Dermis microvascular lymphatic vessel endothelial cell (primary cell): ENCODE measurements around the gene HTT. TPM values are rescaled to one million over a fixed set of nuclear protein-coding genes. Genes with fewer than 3 reads are reported as not detected.
"Not testable (repeated sequence)": the region's sequence is repeated elsewhere in the genome, so short reads cannot be mapped to it uniquely, and the experiment has no call there.

Source experiments
- DNase-seq, 2 donors: peaks; one replicate each; pipeline versions ENCODE4 v3.0.0 to v3.0.0-alpha.2; 2010; ENCODE audit warnings: low read depth in 2 of 2
- total RNA-seq: library from RNA; depleted of rRNA; stranded (reverse); fragments of >200 nt; gene quantifications from 2 replicates; pipeline ENCODE4 v1.2.1, GENCODE V29; 2014

HTT gene
- total RNA-seq, 1 donor from 2014 or later = 26.2 TPM

DNA sequence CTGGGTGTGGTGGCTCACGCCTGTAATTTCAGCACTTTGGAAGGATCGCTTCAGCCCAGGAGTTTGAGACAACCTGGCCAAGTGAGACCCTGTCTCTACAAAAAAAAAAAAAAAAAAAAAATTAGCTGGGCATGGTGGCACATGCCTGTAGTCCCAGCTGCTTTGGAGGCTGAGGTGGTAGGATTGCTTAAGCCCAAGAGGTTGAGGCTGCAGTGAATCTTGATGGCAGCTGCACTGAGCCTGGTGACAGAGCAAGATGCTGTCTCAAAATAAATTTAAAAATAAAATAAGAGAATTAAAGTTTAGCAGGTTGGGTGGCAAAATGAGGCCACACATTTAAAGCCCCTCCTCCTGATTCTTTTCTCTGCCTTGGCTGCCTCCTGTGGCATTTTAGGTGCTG, 47.1 kb downstream of the HTT start:
- no peak for DNase-seq

DNA sequence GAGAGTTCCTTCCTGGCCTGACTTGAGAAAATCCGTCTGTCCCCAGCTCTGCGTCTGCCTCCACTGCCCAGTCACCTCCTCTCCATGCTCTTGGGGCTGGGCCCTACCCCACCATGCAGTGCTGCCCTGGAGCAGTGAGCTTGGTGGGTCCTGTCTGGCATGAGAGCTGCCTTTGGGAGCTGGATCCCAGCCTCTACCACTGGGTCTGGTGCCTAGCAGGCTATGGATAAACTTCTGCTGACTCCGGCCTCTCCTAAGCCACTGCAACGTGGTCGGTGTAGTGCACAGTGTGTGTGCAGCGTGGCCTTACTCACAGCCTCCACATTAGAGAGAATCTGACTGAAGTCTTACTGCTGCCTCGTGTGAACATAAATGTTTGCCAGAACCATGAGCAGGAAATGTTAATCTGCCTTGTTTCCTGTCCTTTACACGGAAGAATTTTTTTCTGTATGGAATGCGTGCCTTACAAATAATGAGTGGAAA, 47.6 kb downstream of the HTT start:
- DNase-seq = peak; percentile 88 to 96

DNA sequence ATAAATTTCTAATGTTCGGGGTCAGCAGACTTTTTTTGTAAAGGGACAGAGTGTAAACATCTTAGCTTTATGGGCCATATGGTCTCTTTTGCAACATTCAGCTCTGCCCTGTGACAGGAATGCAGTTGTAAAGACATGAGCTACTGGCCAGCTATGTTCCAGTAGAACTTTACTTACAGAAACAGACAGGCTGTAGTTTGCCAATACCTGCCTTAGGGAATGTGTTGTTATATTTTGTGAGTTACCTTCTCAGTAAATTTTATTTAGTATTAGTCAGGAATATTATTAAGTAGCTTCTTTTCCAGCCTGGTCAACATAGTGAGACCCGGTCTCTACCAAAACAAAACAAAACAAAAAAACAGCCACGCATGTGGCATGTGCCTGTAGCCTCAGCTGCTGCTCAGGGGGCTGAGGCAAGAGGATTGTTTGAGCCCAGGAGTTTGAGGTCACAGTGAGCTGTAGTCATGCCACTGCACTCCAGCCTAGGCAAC, 48.7 kb downstream of the HTT start:
- peak in 1 of 2 donors; percentile 65 for DNase-seq

DNA sequence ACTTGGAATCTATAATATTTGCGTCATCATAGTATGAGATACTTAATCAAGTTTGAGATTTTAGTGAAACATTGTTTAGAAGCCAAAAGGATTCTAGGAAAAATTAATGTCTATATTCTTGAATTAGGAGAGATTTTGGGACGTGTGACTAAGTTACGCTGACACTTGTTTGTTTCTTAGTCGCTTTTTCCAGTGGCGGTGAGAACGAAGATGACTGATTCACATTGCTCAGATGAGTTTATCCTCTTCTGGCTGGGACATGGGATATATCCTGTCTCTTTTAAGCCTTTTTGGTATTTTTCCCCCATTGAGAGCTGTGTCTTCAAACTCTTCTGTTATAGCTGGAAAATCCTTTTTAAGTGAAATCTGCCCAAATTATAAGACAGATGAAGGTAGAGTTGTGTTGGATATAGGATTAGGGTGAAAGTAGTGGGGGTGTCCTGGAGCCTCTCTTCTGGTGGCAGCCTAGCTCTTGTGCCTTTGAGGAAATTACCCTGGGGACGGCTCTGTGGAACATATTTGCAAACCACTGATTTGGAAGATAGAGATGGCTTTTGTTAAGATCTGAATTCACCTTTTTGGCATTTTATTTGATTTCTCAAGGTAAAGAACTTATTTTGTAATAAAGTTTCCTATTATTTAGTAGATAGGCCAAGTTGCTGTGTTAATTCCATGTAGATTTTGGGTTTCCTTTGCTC, 49.7 kb downstream of the HTT start:
- peak in 1 of 2 donors; percentile 33 for DNase-seq

DNA sequence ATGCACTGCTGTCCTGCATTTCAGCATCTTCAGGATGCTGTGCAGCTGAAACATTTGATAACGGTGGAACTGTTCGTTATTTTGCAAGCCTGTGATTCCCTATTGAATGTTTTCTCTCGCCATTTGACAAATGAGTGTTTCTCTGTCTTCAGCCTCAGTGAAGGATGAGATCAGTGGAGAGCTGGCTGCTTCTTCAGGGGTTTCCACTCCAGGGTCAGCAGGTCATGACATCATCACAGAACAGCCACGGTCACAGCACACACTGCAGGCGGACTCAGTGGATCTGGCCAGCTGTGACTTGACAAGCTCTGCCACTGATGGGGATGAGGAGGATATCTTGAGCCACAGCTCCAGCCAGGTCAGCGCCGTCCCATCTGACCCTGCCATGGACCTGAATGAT, 52.6 kb downstream of the HTT start:
- DNase-seq = no peak

DNA sequence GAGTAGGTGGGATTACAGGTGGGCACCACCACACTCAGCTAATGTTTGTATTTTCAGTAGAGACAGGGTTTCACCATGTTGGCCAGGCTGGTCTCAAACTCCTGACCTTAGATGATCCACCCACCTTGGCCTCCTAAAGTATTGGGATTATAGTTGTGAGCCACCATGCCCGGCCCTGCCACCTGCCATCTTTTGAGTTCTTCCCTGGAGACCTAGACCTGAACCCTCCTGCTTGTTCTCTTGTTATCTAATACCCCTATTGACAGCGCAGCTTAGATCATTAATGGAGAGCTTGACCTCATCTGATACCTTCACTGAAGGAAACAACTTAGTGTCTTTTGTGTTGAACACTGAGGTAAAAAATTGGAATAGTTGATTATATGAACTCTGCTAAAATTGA, 53.6 kb downstream of the HTT start:
- no peak for DNase-seq

DNA sequence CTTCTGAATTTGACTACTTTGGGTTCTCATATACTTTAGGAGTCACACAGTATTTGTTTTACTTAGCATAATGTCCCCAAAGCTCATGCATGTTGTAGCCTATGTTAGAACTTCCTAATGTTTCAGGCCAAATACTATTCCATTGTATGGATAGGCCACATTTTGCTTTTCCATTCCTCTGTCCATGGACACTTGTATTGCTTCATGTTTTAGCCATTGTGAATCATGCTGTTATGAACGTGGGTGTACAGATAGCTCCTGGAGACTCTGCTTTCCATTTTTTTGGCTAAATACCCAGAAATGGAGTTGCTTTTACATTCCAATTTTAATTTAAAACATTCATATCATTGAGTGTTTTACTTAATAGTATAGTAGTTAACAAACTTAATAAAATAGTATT, 54.5 kb downstream of the HTT start:
- no peak for DNase-seq

DNA sequence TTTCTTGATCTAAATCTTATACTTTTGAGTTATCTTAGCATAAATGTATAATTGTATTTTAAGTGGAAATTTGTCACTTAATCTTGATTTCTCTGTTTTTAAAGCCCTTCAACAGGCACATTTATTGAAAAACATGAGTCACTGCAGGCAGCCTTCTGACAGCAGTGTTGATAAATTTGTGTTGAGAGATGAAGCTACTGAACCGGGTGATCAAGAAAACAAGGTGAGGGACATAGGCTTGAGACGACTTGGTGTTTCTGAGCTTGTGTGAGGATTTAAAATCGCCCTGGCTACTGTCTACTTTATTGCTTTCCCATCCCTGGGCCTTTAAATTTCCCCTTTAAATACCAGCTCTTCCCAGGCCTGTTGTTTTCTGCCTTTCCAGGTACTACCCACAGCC, 55.7 kb downstream of the HTT start:
- no peak for DNase-seq

DNA sequence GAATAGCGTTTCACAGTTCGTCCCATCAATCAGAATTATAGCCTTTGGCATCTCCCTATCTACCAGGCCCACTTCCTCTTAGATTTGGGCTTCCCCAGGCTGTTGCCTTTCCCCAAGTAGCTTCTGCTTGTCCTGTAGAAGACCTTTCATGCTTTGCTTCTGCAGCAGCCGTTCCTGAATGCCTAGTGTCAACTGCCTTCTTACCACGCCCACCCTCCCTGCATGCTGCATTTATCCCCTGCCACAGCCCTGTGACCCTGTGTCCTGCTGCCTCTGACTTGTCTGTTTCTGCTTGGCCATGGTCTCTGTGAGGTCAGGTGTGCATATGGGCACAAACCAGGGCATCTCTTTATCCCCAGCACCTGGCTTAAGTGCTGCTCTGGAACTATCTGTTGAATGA, 56.3 kb downstream of the HTT start:
- DNase-seq = no peak

DNA sequence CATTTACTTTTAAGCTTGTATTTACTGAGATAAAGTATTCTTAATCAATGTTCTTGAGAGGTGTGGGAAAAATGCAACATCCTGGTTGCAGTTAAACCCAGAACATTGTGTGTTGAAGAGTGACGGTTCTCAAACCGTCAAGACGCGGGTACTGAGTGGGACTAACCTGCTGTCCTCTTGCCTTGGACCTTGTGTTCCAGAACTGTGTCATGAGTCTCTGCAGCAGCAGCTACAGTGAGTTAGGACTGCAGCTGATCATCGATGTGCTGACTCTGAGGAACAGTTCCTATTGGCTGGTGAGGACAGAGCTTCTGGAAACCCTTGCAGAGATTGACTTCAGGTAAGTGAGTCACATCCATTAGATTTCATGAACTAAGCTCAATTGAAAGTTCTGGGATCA, 59.7 kb downstream of the HTT start:
- no peak for DNase-seq

DNA sequence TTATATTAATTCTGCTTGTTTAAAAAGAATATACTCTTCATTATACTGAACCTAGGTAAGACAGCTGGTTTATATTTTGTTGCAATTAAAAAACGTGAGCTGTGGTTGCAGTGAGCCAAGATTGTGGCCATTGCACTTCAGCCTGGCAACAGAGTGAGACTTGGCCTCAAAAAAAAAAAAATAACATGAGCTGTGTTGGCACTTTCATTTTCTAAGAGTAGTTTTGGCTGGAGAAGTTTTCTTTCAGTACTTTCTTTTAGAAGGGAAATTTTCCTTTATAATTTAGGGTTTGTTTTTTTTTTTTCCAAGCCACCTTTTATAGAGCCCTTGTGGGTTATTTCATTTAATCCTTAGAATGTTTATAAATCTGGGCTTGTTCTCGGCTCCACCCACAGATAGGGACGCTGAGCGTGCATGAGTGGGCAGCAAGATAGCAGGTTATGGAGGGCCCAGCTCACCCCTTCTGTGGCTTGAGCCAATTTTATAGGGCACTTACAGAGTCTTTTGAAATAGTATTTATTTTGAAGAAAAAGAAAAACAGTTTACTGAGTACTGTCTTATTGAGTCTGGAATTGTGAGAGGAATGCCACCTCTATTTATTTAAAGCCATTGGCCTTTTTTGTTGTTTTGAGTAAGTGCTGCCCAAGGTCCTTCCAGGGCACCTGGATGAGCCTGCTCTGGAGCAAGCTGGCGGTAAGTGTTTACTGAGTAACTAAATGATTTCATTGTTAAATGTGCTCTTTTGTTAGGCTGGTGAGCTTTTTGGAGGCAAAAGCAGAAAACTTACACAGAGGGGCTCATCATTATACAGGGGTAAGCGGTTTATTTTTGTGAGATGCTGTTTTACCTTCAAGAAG, 60.9 kb downstream of the HTT start:
- DNase-seq = no peak

DNA sequence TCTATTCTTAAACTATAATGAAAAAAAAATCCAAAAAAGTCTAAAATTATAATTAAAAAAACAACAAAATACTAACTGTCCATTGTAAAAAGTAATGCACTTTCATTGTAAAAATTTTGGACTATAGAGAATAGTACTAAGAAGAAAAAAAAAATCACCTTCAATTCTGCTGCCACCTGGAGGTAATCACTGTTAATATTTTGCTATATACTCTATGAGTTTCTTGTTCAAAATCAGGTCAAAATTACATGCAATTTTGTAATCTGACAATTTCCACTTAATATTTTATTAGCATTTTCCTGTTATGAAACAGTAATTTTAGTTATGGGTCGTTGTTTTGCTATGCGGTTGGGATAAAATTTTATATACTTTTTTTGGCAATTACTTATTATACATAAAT, 62.0 kb downstream of the HTT start:
- peak in 1 of 2 donors; percentile 48 for DNase-seq

DNA sequence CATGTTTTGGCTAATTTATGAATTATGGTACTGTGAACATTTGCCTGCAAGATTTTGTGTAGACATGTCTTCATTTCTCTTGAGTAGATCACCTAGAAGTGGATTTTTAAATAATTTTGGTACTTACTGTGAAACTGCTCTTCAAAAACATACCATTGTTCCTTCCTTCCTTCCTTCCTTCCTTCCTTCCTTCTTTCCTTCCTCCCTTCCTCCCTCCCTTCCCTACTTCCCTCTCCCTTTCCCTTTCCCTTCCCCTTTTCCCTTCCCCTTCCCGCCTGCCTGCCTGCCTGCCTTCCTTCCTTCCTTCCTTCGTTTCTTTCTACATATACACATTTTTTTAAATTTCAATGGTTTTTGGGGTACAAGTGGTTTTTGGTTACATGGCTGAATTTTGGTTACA, 63.4 kb downstream of the HTT start:
- no peak for DNase-seq

DNA sequence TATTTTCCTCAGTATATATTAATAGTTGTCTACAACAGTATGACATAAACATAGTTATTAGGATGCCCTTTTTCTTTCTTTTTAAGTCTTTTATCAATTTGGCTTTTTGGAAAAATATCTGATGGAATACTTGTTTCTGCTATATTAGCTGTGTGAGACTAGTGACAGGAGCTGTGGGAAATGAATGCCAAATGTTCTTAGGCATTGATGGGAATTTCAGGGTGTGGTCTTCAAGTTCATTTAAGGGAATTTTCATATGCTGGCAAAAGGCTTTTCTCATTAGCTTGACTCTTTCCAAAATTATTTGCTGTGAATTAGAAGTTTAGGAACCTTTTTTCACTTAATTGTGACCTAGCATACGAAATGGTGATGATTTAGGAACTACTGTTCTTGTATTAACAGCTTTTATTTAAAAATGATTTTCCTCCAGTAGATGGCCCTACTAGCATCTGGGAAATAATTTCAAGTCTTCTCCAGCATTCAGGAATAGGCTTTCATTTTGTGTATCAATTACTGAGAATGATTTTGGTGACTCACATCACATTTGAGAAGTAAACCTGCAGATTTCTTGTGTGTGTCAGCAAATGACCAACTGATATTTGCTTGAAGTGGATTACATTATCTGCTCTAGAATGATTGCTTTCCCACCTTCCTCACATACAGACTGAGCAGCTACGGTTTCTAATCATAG, 70.9 kb downstream of the HTT start:
- DNase-seq = no peak

DNA sequence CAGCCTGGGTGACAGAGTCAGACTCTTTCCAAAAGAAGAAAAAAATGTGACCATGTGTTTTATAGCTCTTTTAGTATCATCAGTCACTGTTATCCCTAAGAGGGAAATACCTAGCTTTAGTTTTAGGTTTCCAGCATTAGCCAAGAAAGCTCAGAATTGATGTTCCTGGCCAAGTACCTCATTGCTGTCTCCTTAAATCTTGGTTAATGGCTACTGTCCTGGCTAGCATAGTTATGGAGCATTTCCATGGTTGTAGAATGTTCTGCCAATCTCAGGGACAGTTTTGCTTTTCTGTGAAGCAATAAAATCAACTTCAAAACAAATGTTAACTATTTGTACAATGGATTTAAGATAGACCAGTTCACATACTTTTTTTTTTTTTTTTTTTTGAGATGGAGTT, 74.4 kb downstream of the HTT start:
- no peak for DNase-seq

DNA sequence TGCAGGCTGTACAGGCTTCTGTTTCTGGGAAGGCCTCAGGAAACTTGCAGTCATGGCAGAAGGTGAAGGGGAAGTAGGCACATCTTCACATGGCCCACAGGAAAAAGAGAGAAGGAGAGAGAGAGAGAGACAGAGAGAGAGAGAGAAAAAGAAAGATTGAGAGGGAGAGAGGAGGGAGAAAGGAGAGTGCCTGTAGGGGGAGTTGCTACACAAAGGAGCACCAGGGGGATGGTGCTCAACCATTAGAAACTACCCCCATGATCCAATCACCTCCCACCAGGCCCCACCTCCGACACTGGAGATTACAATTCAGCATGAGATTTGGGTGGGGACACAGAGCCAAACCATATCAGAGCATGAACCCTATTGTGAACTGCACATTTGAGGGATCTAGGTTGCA, 76.8 kb downstream of the HTT start:
- not testable (repeated sequence) for DNase-seq

DNA sequence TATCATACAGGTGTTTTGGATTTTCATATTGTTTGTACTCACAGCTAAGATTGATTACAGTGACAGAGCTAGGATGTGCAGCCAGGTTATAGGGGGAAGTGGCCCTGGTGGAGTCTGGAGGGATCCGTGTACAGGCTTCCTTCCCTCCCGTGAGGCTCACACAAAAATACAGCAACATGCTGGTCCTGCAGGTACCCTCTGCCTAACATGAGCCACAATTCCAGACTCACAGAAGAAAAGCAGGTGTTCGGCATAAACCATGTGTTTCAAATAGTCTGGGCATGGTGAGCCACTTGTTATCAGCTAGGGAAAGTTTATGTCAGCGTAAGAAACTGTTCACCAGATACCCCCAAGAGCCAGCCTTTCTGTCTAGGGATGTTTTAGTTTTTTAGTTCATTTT, 82.9 kb downstream of the HTT start:
- no peak for DNase-seq

DNA sequence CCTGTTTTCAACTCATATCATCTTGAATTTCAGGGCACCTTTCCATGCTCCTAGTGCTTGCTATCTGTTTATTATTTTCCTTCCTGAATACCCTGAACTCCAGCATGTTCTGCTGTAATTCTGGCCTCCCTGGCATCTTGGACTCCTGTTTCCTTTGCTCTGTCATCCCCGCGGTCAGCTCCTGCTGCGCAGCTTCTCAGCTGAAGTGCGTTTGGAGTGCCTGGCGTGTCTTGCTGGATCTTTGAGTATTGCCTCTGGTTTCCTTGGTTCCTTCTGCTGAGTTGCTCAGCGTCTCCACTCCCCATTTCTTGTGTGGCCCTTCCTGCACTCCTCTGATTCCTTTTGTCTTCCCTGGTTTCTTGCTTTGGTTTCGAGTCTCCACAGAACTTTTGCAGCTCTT, 84.4 kb downstream of the HTT start:
- DNase-seq = no peak

DNA sequence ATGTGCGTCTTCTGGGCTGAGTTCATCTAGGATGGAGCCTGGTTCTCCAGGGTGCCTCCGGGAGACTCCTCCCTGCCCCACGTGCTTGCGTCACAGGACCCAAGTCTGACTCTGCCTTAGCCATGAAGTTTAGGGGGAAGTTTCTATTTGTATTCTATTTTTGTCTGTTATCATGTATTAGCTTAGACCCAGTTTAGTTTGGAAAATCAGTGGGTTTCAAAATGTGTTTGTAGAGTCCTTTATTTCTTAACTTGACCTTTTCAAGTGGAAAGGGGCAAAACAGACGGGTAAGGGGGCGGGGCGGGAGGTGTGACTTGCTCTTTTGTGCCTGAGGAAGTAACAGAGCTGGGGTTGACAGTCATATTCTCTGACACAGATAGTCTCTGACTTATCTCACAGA, 86.0 kb downstream of the HTT start:
- DNase-seq = no peak

DNA sequence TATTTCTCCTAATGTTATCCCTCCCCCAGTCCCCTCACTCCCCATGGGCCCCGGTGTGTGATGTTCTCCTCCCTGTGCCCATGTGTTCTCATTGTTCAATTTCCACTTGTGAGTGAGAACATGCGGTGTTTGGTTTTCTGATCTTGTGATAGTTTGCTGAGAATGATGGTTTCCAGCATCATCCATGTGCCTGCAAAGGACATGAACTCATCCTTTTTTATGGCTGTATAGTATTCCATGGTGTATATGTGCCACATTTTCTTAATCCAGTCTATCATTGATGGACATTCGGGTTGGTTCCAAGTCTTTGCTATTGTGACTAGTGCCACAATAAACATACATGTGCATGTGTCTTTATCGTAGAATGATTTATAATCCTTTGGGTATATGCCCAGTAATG, 86.6 kb downstream of the HTT start:
- DNase-seq = not testable (repeated sequence)

DNA sequence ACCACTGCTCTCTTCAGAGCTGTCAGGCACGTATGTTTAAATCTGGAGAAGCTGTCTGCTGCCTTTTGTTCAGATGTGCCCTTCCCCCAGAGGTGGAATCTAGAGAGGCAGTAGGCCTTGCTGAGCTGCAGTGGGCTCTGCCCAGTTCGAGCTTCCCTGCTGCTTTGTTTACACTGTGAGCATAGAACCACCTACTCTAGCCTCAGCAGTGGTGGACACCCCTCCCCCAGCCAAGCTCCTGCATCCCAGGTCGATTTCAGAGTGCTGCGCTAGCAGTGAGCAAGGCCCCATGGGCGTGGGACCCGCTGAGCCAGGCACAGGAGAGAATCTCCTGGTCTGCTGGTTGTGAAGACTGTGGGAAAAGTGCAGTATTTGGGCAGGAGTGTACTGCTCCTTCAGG, 92.0 kb downstream of the HTT start:
- not testable (repeated sequence) for DNase-seq

DNA sequence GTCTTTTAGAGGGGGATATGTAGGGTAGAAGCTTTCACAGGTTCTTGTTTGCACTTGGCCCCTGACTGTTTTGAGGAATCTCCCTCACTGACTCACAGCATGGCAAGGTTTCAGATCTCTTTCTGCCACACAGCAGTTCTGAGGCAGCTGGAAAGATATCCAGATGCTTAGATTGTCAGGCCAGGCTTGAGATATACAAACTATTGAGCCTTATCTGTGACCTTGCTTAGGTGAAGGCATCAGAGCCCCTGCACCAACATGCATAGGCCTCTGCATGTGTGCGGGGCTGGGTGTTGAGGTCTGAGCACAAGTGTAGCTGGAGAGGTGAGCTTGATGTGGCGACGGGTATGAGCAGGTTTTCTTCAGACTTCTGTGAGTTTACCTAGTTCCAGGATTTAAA, 93.5 kb downstream of the HTT start:
- DNase-seq = no peak
